ENCODE data around the gene UBQLN2.

GRCh38 chrX:56563231-56564161, at the start of gene UBQLN2:
- TF ChIP-seq CTCF (IDR thresholded peaks at IDR 0.05; ENCODE audit: low read depth, low read length, poor library complexity, severe bottlenecking) (peak; percentile 42), EZH2phosphoT487 (IDR thresholded peaks at IDR 0.05; ENCODE audit: borderline replicate concordance, low read length) (no peak)

Measured in DOHH2 (cell line).